Measurements from ENCODE around the gene CRTC1.

DNA sequence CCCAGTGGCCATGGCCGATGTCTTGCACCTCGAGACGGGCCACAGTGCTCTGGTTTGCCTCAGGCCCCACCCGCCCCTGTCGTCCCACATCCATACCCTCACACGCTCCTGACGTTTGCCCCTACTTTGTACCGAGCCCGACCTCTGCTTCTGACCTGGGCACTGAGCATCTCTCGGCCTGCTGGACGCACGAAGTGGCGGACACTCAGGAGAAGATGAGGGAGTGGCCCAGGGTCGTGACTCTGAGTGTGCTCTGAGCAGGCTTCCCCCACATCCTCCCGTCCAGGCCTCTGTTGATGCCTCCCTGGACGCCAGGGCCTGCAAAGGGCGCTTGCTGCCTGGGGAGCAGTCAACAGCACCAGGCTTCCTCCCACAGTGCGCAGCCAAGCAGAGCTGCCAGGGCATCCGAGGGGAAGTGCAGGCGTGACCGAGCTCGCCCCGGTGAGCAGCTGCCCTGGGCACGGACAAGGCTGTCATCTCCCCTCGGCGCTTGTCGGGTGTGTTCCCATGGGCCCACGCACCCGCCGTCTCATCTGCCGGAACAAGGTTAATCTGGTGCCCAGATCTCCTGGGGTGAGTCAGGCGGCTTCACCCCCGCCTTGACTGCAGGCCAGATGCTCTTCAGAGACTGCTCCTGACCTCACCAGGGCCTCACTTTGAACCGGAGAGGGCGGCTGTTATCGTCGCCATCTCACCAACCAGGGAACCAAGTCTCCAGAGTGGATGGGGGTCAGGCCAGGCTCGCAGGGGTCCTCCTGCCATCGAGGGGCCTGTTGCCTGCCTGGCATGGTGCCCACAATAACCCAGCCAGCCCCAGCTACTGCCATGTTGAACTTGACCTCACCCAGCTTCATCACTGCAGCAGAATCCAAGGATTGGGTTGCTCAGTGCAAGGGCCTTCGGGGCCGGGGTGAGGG, 80.5 kb downstream of the CRTC1 start:
- TF ChIP-seq, protein P1, sequence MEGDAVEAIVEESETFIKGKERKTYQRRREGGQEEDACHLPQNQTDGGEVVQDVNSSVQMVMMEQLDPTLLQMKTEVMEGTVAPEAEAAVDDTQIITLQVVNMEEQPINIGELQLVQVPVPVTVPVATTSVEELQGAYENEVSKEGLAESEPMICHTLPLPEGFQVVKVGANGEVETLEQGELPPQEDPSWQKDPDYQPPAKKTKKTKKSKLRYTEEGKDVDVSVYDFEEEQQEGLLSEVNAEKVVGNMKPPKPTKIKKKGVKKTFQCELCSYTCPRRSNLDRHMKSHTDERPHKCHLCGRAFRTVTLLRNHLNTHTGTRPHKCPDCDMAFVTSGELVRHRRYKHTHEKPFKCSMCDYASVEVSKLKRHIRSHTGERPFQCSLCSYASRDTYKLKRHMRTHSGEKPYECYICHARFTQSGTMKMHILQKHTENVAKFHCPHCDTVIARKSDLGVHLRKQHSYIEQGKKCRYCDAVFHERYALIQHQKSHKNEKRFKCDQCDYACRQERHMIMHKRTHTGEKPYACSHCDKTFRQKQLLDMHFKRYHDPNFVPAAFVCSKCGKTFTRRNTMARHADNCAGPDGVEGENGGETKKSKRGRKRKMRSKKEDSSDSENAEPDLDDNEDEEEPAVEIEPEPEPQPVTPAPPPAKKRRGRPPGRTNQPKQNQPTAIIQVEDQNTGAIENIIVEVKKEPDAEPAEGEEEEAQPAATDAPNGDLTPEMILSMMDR (IDR thresholded peaks at IDR 0.05), result no peak
- TF ChIP-seq POLR2A (IDR thresholded peaks at IDR 0.05), result no peak
